B cell (primary cell): ENCODE measurements around the gene GUCA1C.

Experiments
- CTCF ChIP-seq: fragments of 200-600 bp; IDR thresholded peaks from one replicate; pipeline ENCODE4 v1.8.0; 2022; ENCODE audit warnings: antibody characterized with exemption, mild to moderate bottlenecking
- EZH2 ChIP-seq: IDR thresholded peaks from 2 replicates; pipeline ENCODE4 v1.6.1; 2012; ENCODE audit warnings: borderline replicate concordance, low read depth, mild to moderate bottlenecking, moderate library complexity, low read length; ENCODE audit not compliant: insufficient read depth, poor library complexity, severe bottlenecking

GRCh38 chr3:108909799-108910198 is 43.9 kb downstream of the GUCA1C start:
- no peak for TF ChIP-seq CTCF
- no peak for TF ChIP-seq EZH2
